GM23338 (cell line): ENCODE measurements around the gene XRCC6. TPM values are rescaled to one million over a fixed set of nuclear protein-coding genes. Genes with fewer than 3 reads are reported as not detected.

Experiments
- ATAC-seq: fragments of 200-7000 bp; cut with Tn5 transposase; 3 replicates; pipeline ENCODE4 v1.9.1; 2020
- DNase-seq: peaks from one replicate; pipeline ENCODE4 v3.0.0-alpha.2; 2015; ENCODE audit warnings: low spot score
- H2AFZ ChIP-seq: fragments of 200-600 bp; sonication (generic); 2 replicates; pipeline ENCODE4 v1.8.0; 2016; ENCODE audit warnings: antibody characterized with exemption, mild to moderate bottlenecking, moderate library complexity
- H3F3A ChIP-seq: fragments of 200-600 bp; sonication (generic); replicated peaks from 2 replicates; pipeline ENCODE4 v1.8.0; 2017; ENCODE audit warnings: antibody characterized with exemption, mixed run types, low read depth
- H3K27ac ChIP-seq: fragments of 200-600 bp; sonication (generic); 2 replicates; pipeline ENCODE4 v1.6.1; 2016; ENCODE audit warnings: low read depth
- H3K27me3 ChIP-seq: fragments of 200-600 bp; sonication (generic); 2 replicates; pipeline ENCODE4 v1.8.0; 2016; ENCODE audit warnings: mild to moderate bottlenecking, mixed run types, moderate library complexity; ENCODE audit not compliant: insufficient read depth
- H3K36me3 ChIP-seq: fragments of 200-600 bp; sonication (generic); 2 replicates; pipeline ENCODE4 v1.8.0; 2016; ENCODE audit warnings: mild to moderate bottlenecking; ENCODE audit not compliant: insufficient read depth
- H3K4me1 ChIP-seq: fragments of 200-600 bp; sonication (generic); 2 replicates; pipeline ENCODE4 v1.8.0; 2016; ENCODE audit warnings: mild to moderate bottlenecking, moderate library complexity; ENCODE audit not compliant: insufficient read depth
- H3K4me2 ChIP-seq: fragments of 200-600 bp; sonication (generic); 2 replicates; pipeline ENCODE4 v1.7.1; 2017; ENCODE audit warnings: mixed run types
- H3K4me3 ChIP-seq: fragments of 200-600 bp; sonication (generic); 2 replicates; pipeline ENCODE4 v1.6.1; 2016; ENCODE audit warnings: mixed run types
- H3K79me2 ChIP-seq: fragments of 200-600 bp; sonication (generic); replicated peaks from 2 replicates; pipeline ENCODE4 v1.8.0; 2017; ENCODE audit warnings: mild to moderate bottlenecking; ENCODE audit not compliant: insufficient read depth
- H3K9me2 ChIP-seq: fragments of 200-600 bp; sonication (generic); 2 replicates; pipeline ENCODE4 v1.8.0; 2017; ENCODE audit not compliant: insufficient read depth
- H4K20me1 ChIP-seq: fragments of 200-600 bp; sonication (generic); replicated peaks from 2 replicates; pipeline ENCODE4 v1.8.0; 2017; ENCODE audit warnings: mild to moderate bottlenecking; ENCODE audit not compliant: insufficient read depth
- H3K27ac Mint-ChIP-seq: 2 replicates; pipeline ENCODE4 v1.8.0; 2020; ENCODE audit warnings: inconsistent platforms, mild to moderate bottlenecking, moderate library complexity, mixed read lengths
- H3K27me3 Mint-ChIP-seq: 3 replicates; pipeline ENCODE4 v1.8.0; 2022; ENCODE audit warnings: low read depth, mild to moderate bottlenecking, moderate library complexity, mixed read lengths, inconsistent platforms; ENCODE audit not compliant: insufficient read depth, poor library complexity
- H3K36me3 Mint-ChIP-seq: 3 replicates; pipeline ENCODE4 v1.8.0; 2021; ENCODE audit warnings: low read depth, mild to moderate bottlenecking, inconsistent platforms, moderate library complexity, mixed read lengths
- H3K4me1 Mint-ChIP-seq: 3 replicates; pipeline ENCODE4 v1.8.0; 2020; ENCODE audit warnings: mild to moderate bottlenecking, inconsistent platforms, mixed read lengths
- H3K4me3 Mint-ChIP-seq: 3 replicates; pipeline ENCODE4 v1.8.0; 2021; ENCODE audit warnings: moderate library complexity, mild to moderate bottlenecking, inconsistent platforms, mixed read lengths
- H3K9me3 Mint-ChIP-seq: 3 replicates; pipeline ENCODE4 v1.8.0; 2020; ENCODE audit warnings: moderate library complexity, mild to moderate bottlenecking, inconsistent platforms, mixed read lengths
- CREB1 ChIP-seq: fragments of 250-450 bp; sonication (Bioruptor Pico); IDR thresholded peaks from 2 replicates; pipeline ENCODE4 v1.5.0; 2020; ENCODE audit warnings: low read depth, mild to moderate bottlenecking, moderate library complexity
- CTCF ChIP-seq, 2 experiments: fragments of 200-600 bp in 1 of 2; sonication (generic) in 1 of 2; conservative IDR thresholded peaks; 2 replicates each; pipeline versions ENCODE4 v1.5.1 to v1.6.1; 2016 to 2017; ENCODE audit warnings: antibody characterized with exemption in 2 of 2, low read depth in 2 of 2, mild to moderate bottlenecking in 2 of 2, moderate library complexity in 1 of 2
- ETS1 ChIP-seq: IDR thresholded peaks from 2 replicates; pipeline ENCODE4 v1.6.1; 2016; ENCODE audit warnings: antibody characterized with exemption
- EZH2phosphoT487 ChIP-seq: fragments of 200-600 bp; sonication (generic); IDR thresholded peaks from one replicate; pipeline ENCODE4 v1.8.1; 2018; ENCODE audit warnings: antibody characterized with exemption; ENCODE audit not compliant: unreplicated experiment
- JUNB ChIP-seq: IDR thresholded peaks from one replicate; pipeline ENCODE4 v1.6.1; 2016; ENCODE audit warnings: antibody characterized with exemption; ENCODE audit not compliant: unreplicated experiment
- POLR2AphosphoS5 ChIP-seq: IDR thresholded peaks from 2 replicates; pipeline ENCODE4 v1.6.1; 2016; ENCODE audit warnings: antibody characterized with exemption, low read depth
- REST ChIP-seq: IDR thresholded peaks from one replicate; pipeline ENCODE4 v1.6.1; 2018; ENCODE audit warnings: antibody characterized with exemption; ENCODE audit not compliant: unreplicated experiment
- STAT1 ChIP-seq: IDR thresholded peaks from one replicate; pipeline ENCODE4 v1.6.1; 2016; ENCODE audit warnings: antibody characterized with exemption; ENCODE audit not compliant: unreplicated experiment
- ZNF114 ChIP-seq: fragments of 250-450 bp; sonication (Bioruptor Pico); IDR thresholded peaks from 2 replicates; pipeline ENCODE4 v1.5.0; 2020; ENCODE audit warnings: mild to moderate bottlenecking, moderate library complexity
- ZNF331 ChIP-seq: fragments of 250-450 bp; sonication (Bioruptor Pico); IDR thresholded peaks from 2 replicates; pipeline ENCODE4 v1.5.0; 2020; ENCODE audit warnings: low read depth, mild to moderate bottlenecking, moderate library complexity
- ZNF462 ChIP-seq: fragments of 250-450 bp; sonication (Bioruptor Pico); IDR thresholded peaks from 2 replicates; pipeline ENCODE4 v1.5.0; 2020; ENCODE audit warnings: mild to moderate bottlenecking, moderate library complexity
- polyA plus RNA-seq: library from polyadenylated mRNA; unstranded; fragments of >200 nt; fragmentation: Nextera tagmentation; extraction: Ambion mirVana; gene quantifications from 2 replicates; pipeline ENCODE4 v1.2.1, GENCODE V29; 2016
- total RNA-seq: library from RNA; depleted of rRNA; stranded (reverse); fragments of >200 nt; shearing (Covaris generic); gene quantifications from 2 replicates; pipeline ENCODE4 v1.2.3, GENCODE V29; 2014

Gene XRCC6
- total and polyA plus RNA-seq, 2 experiments from 2014 or later = 351 to 498 TPM

- no peak for TF ChIP-seq ZNF331 (CRISPR knock-in tag)
- TF ChIP-seq STAT1 = no peak
- TF ChIP-seq EZH2phosphoT487 = no peak
- TF ChIP-seq ETS1 = no peak
Observed at GRCh38 chr22:41575533-41575932, 45.6 kb upstream of the XRCC6 start (continued).

GRCh38 chr22:41576877-41577276 lies 44.2 kb upstream of the XRCC6 start:
- no peaks in the 10 kb centered on the region for H3K4me1 ChIP-seq
- H3K9me3 Mint-ChIP-seq = no peaks in the 10 kb centered on the region; the same call in 2 of the 3 replicates
- H3K4me2 ChIP-seq = no peak overlapping the region
- peaks cover 3% of the 10 kb centered on the region; the same call in 1 of the 3 replicates for H3K36me3 Mint-ChIP-seq
- no peaks in the 10 kb centered on the region for H3K36me3 ChIP-seq
- no peaks in the 10 kb centered on the region; the same call in 1 of the 2 replicates for H4K20me1 ChIP-seq
- no peak overlapping the region for H2AFZ ChIP-seq
- H3K27me3 Mint-ChIP-seq = peaks cover 18% of the 10 kb centered on the region
- ATAC-seq (peak; percentile 96), DNase-seq (peak; percentile 95)
- H3K4me3 ChIP-seq = no peak overlapping the region
- no peak overlapping the region for H3K27ac ChIP-seq
- no peaks in the 10 kb centered on the region for H3K79me2 ChIP-seq
- H3K4me3 Mint-ChIP-seq = no peak overlapping the region
- no peaks in the 10 kb centered on the region for H3F3A ChIP-seq
- H3K4me1 Mint-ChIP-seq = peaks cover 3% of the 10 kb centered on the region; the same call in 1 of the 3 replicates
- peak overlapping the region; percentile 78; the same call in 1 of the 2 replicates for H3K27ac Mint-ChIP-seq
- H3K9me2 ChIP-seq = no peaks in the 10 kb centered on the region
- H3K27me3 ChIP-seq = no peaks in the 10 kb centered on the region
- TF ChIP-seq ETS1 = no peak
- 0 out of 2 replicates have a peak, but pooled peaks have one; percentile 15 for TF ChIP-seq CREB1 (CRISPR knock-in tag)
- no peak for TF ChIP-seq STAT1
- no peak for TF ChIP-seq POLR2AphosphoS5
- TF ChIP-seq REST = no peak
- TF ChIP-seq EZH2phosphoT487 = no peak
- TF ChIP-seq CTCF (conservative IDR thresholded peaks at IDR 0.05; ENCODE audit: low read depth in 2 of 2) = peak; percentile 82 to 99
- TF ChIP-seq ZNF462 (CRISPR knock-in tag) = no peak
- no peak for TF ChIP-seq ZNF114 (CRISPR knock-in tag)
- no peak for TF ChIP-seq JUNB
